Thoracic aorta (tissue), 2 donors: ENCODE results near the gene POU3F2. TPM values are rescaled to one million over a fixed set of nuclear protein-coding genes. Genes with fewer than 3 reads are reported as not detected.

ENCODE experiments used
- ATAC-seq: fragments of 150-250 bp; one replicate; pipeline ENCODE4 v1.8.0; 2017; ENCODE audit warnings: low read depth; ENCODE audit not compliant: insufficient number of reproducible peaks, low FRiP score
- DNase-seq: peaks from one replicate; pipeline ENCODE4 v3.0.0-alpha.2; 2020; ENCODE audit warnings: low spot score
- H3K27ac ChIP-seq, 2 donors: fragments of 200-600 bp; sonication (generic); 1 replicate in 1 of 2; 2 replicates in 1 of 2; pipeline ENCODE4 v1.5.1; 2016; ENCODE audit warnings: mild to moderate bottlenecking in 2 of 2, moderate library complexity in 2 of 2
- H3K27me3 ChIP-seq: fragments of 200-600 bp; sonication (generic); replicated peaks from 2 replicates; pipeline ENCODE4 v1.6.0; 2016; ENCODE audit warnings: mild to moderate bottlenecking; ENCODE audit not compliant: insufficient read depth
- H3K36me3 ChIP-seq: fragments of 200-600 bp; sonication (generic); one replicate; pipeline ENCODE4 v1.5.1; 2016
- H3K4me1 ChIP-seq, 2 donors: fragments of 200-600 bp; sonication (generic); 1 replicate in 1 of 2; 2 replicates in 1 of 2; pipeline versions ENCODE4 v1.5.1 to v1.6.0; 2016; ENCODE audit warnings: low read depth in 2 of 2, mild to moderate bottlenecking in 1 of 2; ENCODE audit not compliant: control insufficient read depth in 1 of 2
- H3K4me3 ChIP-seq: fragments of 200-600 bp; sonication (generic); 2 replicates; pipeline ENCODE4 v1.5.1; 2016; ENCODE audit warnings: mild to moderate bottlenecking
- H3K9me3 ChIP-seq: fragments of 200-600 bp; sonication (generic); 2 replicates; pipeline ENCODE4 v1.5.1; 2016
- total RNA-seq, 2 donors: library from RNA; depleted of rRNA; stranded (reverse); fragments of >200 nt; gene quantifications; one replicate each; pipeline versions ENCODE4 v1.1.0 to v1.2.3, GENCODE V29; 2016
- TF ChIP-seq, protein P1 (sequence below): fragments of 200-600 bp; sonication (generic); IDR thresholded peaks from one replicate; pipeline ENCODE4 v1.5.1; 2019; ENCODE audit warnings: antibody characterized with exemption

Gene POU3F2
- total RNA-seq, 2 donors from 2014 or later, result not detected

- ATAC-seq, result no peak
- TF ChIP-seq, protein P1, sequence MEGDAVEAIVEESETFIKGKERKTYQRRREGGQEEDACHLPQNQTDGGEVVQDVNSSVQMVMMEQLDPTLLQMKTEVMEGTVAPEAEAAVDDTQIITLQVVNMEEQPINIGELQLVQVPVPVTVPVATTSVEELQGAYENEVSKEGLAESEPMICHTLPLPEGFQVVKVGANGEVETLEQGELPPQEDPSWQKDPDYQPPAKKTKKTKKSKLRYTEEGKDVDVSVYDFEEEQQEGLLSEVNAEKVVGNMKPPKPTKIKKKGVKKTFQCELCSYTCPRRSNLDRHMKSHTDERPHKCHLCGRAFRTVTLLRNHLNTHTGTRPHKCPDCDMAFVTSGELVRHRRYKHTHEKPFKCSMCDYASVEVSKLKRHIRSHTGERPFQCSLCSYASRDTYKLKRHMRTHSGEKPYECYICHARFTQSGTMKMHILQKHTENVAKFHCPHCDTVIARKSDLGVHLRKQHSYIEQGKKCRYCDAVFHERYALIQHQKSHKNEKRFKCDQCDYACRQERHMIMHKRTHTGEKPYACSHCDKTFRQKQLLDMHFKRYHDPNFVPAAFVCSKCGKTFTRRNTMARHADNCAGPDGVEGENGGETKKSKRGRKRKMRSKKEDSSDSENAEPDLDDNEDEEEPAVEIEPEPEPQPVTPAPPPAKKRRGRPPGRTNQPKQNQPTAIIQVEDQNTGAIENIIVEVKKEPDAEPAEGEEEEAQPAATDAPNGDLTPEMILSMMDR, result no peak
Measured at GRCh38 chr6:98823428-98824161, 10.8 kb upstream of the POU3F2 start.

GRCh38 chr6:98824162-98824901 lies 10.0 kb upstream of the POU3F2 start:
- no peak for ATAC-seq

More at GRCh38 chr6:98823428-98824161, 10.8 kb upstream of the POU3F2 start:
- Histone ChIP-seq H3K27ac (no peak overlapping the region), H3K4me1 (peaks cover 5 to 26% of the 10 kb centered on the region in 2 donors), H3K36me3 (no peaks in the 10 kb centered on the region), H3K9me3 (no peaks in the 10 kb centered on the region), H3K4me3 (peak overlapping the region; percentile 36), H3K27me3 (peaks cover 31% of the 10 kb centered on the region)
- no peak for DNase-seq

DNA sequence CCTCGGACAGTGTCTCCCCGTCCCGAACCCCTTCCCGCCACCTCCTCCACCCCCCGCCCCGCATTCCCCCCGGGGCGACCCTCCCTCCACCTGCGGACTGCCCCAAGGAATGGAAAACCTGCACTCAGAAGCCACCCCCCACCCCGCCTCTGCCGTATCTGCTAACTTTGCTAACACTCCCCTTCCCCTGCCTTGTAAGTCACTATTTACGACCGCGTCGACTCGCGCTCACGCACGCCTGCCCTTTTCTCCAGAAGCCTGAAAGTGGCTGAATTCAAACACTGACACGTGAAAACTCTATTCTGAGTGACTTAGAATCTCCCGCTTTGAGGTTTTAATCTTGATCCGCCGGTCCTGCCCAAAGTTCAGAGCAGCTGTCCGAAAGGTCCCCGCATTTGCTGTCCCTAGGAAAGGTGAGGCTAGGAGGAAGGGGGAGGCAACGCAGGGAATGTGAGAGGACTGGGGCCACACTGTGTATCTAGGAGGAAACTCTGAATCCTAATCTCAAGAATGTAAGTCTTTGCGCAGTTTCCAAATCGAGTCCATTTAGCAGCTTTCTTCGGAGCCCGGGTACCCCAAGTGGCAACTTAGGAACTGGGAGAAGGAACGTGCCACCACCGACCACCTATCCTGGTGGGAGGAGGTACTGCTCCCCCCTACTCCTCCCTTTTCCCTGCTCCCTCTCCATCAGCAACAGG lies 9.3 kb upstream of the POU3F2 start:
- H3K4me1 ChIP-seq, result peaks cover 5 to 26% of the 10 kb centered on the region in 2 donors
- H3K27ac ChIP-seq, result no peak overlapping the region
- H3K9me3 ChIP-seq, result no peaks in the 10 kb centered on the region
- TF ChIP-seq, protein P1, result no peak
- no peak overlapping the region for H3K4me3 ChIP-seq
- DNase-seq (no peak), ATAC-seq (no peak)
- H3K36me3 ChIP-seq, result no peaks in the 10 kb centered on the region
- peaks cover 36% of the 10 kb centered on the region for H3K27me3 ChIP-seq

More at GRCh38 chr6:98824162-98824901, 10.0 kb upstream of the POU3F2 start:
- DNase-seq, result no peak
- peaks cover 35% of the 10 kb centered on the region for H3K27me3 ChIP-seq
- no peaks in the 10 kb centered on the region for H3K9me3 ChIP-seq
- no peak overlapping the region for H3K27ac ChIP-seq
- TF ChIP-seq, protein P1, result no peak
- peaks cover 5 to 26% of the 10 kb centered on the region in 2 donors for H3K4me1 ChIP-seq
- no peaks in the 10 kb centered on the region for H3K36me3 ChIP-seq
- H3K4me3 ChIP-seq, result peak overlapping the region; percentile 36

DNA sequence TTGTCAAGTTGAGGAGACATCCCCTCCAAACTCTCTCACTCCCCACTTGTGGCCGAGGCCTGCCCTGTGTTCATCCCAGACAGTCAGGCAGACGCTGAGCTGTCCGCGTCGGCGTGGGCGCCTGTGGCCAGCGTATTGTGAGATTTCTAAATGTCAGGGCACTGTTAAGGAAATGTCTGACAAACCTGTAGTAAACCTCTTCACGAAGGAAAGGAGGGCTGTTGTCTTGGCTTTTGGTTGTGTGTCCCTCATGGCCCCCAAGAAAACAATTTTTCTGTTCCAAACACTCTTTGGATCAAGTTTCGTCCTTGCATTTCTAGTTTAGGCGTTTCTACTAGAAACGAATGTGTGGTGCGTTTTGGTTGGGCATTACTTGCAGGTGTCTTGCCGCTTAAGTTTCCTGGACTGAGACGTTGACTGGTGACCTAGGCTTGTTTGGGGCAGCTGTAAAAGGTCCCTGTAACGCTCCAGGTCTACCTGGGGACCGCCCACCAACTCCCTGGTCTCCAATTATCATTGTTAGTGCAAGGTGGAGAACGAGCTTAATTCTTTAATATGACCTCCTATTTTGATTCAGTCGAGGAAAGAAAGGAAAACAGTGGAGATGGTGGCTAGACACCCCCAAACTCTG lies 8.7 kb upstream of the POU3F2 start:
- Histone ChIP-seq H3K27me3 (peaks cover 43% of the 10 kb centered on the region), H3K9me3 (no peaks in the 10 kb centered on the region), H3K36me3 (no peaks in the 10 kb centered on the region), H3K4me3 (no peak overlapping the region), H3K27ac (no peak overlapping the region), H3K4me1 (peaks cover 5 to 26% of the 10 kb centered on the region in 2 donors)
- TF ChIP-seq, protein P1, result no peak
- ATAC-seq, result no peak
- DNase-seq, result no peak
